PC-3 (cell line): ENCODE results near the gene POLR2E. TPM values are rescaled to one million over a fixed set of nuclear protein-coding genes. Genes with fewer than 3 reads are reported as not detected.

Source experiments
- ATAC-seq: fragments of 200-7000 bp; cut with Tn5 transposase; 2 replicates; pipeline ENCODE4 v1.9.1; 2020; ENCODE audit warnings: mild to moderate bottlenecking, moderate library complexity
- BruUV-seq: library from RNA; stranded (reverse); fragments of 400-500 nt; replicated peaks from 2 replicates; lab custom pipeline; 2021; lab: Mats Ljungman, UMichigan
- CTCF ChIA-PET: fragments of 300-600 bp; sonication (Branson Sonifier 250); formaldehyde crosslinking; loops from one replicate; lab custom pipeline; 2022; ENCODE audit warnings: antibody characterized with exemption; lab: Charles Lee
- POLR2A ChIA-PET: fragments of 300-600 bp; sonication (Branson Sonifier 250); formaldehyde crosslinking; loops from one replicate; lab custom pipeline; 2022; ENCODE audit warnings: antibody characterized with exemption; ENCODE audit not compliant: unreplicated experiment; lab: Charles Lee
- DNase-seq: peaks from one replicate; pipeline ENCODE4 v3.0.0-alpha.2; 2015
- H2AFZ ChIP-seq: fragments of 300-600 bp; sonication (generic); 2 replicates; pipeline ENCODE4 v1.6.0; 2016; ENCODE audit warnings: antibody characterized with exemption, low read length
- H3F3A ChIP-seq: fragments of 300-600 bp; sonication (generic); one replicate; pipeline ENCODE4 v1.6.0; 2017; ENCODE audit warnings: antibody characterized with exemption, low read length, control low read depth, mild to moderate bottlenecking; ENCODE audit not compliant: unreplicated experiment
- H3K27ac ChIP-seq: fragments of 300-600 bp; sonication (generic); 2 replicates; pipeline ENCODE4 v1.5.1; 2016; ENCODE audit warnings: mild to moderate bottlenecking, low read length
- H3K27me3 ChIP-seq: fragments of 300-600 bp; sonication (generic); 2 replicates; pipeline ENCODE4 v1.6.1; 2016; ENCODE audit warnings: low read length, mixed read lengths
- H3K36me3 ChIP-seq: fragments of 300-600 bp; sonication (generic); 2 replicates; pipeline ENCODE4 v1.6.1; 2016; ENCODE audit warnings: low read depth, mixed run types, low read length, mixed read lengths
- H3K4me1 ChIP-seq: fragments of 300-600 bp; sonication (generic); 2 replicates; pipeline ENCODE4 v1.5.1; 2016; ENCODE audit warnings: low read length; ENCODE audit not compliant: insufficient read depth
- H3K4me2 ChIP-seq: fragments of 300-600 bp; sonication (generic); 2 replicates; pipeline ENCODE4 v1.6.0; 2016; ENCODE audit warnings: low read length
- H3K4me3 ChIP-seq: fragments of 300-600 bp; sonication (generic); 2 replicates; pipeline ENCODE4 v1.5.1; 2016; ENCODE audit warnings: mild to moderate bottlenecking, low read length, mixed read lengths
- H3K79me2 ChIP-seq: fragments of 300-600 bp; sonication (generic); 2 replicates; pipeline ENCODE4 v1.6.1; 2017; ENCODE audit warnings: low read length, mixed read lengths
- H3K9ac ChIP-seq: fragments of 300-600 bp; sonication (generic); 2 replicates; pipeline ENCODE4 v1.6.0; 2016; ENCODE audit warnings: mild to moderate bottlenecking, low read length
- H3K9me2 ChIP-seq: fragments of 300-600 bp; sonication (generic); replicated peaks from 2 replicates; pipeline ENCODE4 v1.6.1; 2016; ENCODE audit warnings: mixed run types, low read length, mixed read lengths
- H3K9me3 ChIP-seq: fragments of 300-600 bp; sonication (generic); 2 replicates; pipeline ENCODE4 v1.6.1; 2016; ENCODE audit warnings: low read length, mixed read lengths
- H4K20me1 ChIP-seq: fragments of 300-600 bp; sonication (generic); 2 replicates; pipeline ENCODE4 v1.6.1; 2016; ENCODE audit warnings: low read length, mixed read lengths
- EZH2 ChIP-seq: fragments of 300-600 bp; sonication (generic); IDR thresholded peaks from one replicate; pipeline ENCODE4 v1.6.1; 2017; ENCODE audit warnings: antibody characterized with exemption, mild to moderate bottlenecking, low read length; ENCODE audit not compliant: unreplicated experiment
- EZH2phosphoT487 ChIP-seq: fragments of 300-600 bp; sonication (generic); IDR thresholded peaks from 2 replicates; pipeline ENCODE4 v1.6.1; 2018; ENCODE audit warnings: mild to moderate bottlenecking, antibody characterized with exemption, low read length, borderline replicate concordance
- intact Hi-C: fragments of 100-400 bp; cut with micrococcal nuclease; formaldehyde crosslinking; loops from 2 replicates; pipeline ENCODE4 v1.9.0; 2023
- total RNA-seq: library from RNA; depleted of rRNA; stranded (reverse); fragments of >200 nt; gene quantifications from 2 replicates; pipeline ENCODE4 v1.2.3, GENCODE V29; 2014
- TF ChIP-seq, protein P1 (sequence below): fragments of 300-600 bp; sonication (generic); conservative IDR thresholded peaks from 2 replicates; pipeline ENCODE4 v1.5.1; 2017; ENCODE audit warnings: antibody characterized with exemption, low read depth, mild to moderate bottlenecking, low read length

POLR2E gene
- total RNA-seq, 1 experiment from 2014 or later = 375 TPM

DNA sequence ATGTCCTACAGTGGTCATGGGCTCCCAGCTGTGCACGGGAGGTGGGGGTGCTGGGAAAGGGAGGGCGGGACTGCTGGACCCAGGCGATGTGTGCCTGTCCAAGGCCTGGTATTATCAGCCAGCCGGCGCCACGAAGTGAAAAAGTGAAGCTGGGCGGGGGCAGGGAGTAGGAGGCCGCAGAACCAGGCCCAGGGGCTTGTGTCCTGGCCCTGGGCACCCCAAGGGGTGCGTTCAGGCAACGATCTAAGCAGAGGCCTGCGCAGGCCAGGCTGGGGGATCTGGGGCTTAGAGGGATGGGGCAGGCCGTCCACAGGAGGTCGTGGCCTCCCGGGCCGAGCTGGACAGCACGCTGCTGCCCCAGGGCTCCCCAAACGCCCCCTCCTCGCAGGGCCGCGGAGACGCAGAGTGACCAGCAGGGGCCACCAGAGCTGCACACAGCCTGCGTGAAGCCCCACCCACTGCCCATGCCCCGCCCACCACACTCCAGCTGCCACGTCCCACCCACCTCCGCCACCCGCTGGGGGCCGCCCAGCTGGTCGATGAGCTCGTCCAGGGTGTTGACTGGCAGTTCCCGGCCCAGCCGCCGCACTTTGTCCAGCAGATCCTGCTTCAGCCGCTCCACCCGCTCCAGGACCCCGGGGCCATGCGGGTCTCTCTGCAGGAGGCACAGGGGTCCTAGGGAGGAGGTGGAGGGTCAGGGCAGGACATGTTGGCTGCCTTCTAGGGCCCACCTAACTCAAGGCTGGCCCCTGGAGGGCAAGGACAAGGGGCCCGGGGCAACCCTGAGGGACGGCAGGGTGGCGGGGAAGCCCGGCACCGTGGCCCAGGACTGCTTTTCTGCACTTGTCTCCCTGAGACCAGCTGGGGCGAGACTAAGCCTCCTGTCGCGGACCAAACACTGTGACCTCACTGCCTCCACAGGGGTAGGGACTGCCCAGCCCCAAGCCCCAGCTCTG, 18.1 kb upstream of the POLR2E start:
- no peaks in the 10 kb centered on the region for H3K9me2 ChIP-seq
- no peak overlapping the region for H3K4me2 ChIP-seq
- no peak overlapping the region for H3K4me3 ChIP-seq
- no TSS peak for BruUV-seq
- no peaks in the 10 kb centered on the region for H3K27me3 ChIP-seq
- ATAC-seq = peak; percentile 72
- ChIA-PET CTCF (interaction anchor here (0.6 kb wide), 1 partner anchor 9 kb away, joined by 5 read pairs; no protein-coding TSS in a partner anchor), POLR2A (no interaction called here)
- no peak overlapping the region for H3K9ac ChIP-seq
- intact Hi-C loops = loop anchor here (5.0 kb wide), 1 partner anchor 79 kb away; no protein-coding TSS in a partner anchor
- no peaks in the 10 kb centered on the region; the same call in 1 of the 2 replicates for H3K36me3 ChIP-seq
- no peaks in the 10 kb centered on the region for H3K9me3 ChIP-seq
- no peaks in the 10 kb centered on the region for H4K20me1 ChIP-seq
- TF ChIP-seq, protein P1, sequence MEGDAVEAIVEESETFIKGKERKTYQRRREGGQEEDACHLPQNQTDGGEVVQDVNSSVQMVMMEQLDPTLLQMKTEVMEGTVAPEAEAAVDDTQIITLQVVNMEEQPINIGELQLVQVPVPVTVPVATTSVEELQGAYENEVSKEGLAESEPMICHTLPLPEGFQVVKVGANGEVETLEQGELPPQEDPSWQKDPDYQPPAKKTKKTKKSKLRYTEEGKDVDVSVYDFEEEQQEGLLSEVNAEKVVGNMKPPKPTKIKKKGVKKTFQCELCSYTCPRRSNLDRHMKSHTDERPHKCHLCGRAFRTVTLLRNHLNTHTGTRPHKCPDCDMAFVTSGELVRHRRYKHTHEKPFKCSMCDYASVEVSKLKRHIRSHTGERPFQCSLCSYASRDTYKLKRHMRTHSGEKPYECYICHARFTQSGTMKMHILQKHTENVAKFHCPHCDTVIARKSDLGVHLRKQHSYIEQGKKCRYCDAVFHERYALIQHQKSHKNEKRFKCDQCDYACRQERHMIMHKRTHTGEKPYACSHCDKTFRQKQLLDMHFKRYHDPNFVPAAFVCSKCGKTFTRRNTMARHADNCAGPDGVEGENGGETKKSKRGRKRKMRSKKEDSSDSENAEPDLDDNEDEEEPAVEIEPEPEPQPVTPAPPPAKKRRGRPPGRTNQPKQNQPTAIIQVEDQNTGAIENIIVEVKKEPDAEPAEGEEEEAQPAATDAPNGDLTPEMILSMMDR = peak; percentile 66
- TF ChIP-seq EZH2phosphoT487 (no peak), EZH2 (no peak)
- no peak overlapping the region for H2AFZ ChIP-seq
- H3K27ac ChIP-seq = no peak overlapping the region
- DNase-seq = peak; percentile 66
- no peaks in the 10 kb centered on the region for H3K79me2 ChIP-seq
- no peaks in the 10 kb centered on the region for H3K4me1 ChIP-seq
- no peaks in the 10 kb centered on the region for H3F3A ChIP-seq

DNA sequence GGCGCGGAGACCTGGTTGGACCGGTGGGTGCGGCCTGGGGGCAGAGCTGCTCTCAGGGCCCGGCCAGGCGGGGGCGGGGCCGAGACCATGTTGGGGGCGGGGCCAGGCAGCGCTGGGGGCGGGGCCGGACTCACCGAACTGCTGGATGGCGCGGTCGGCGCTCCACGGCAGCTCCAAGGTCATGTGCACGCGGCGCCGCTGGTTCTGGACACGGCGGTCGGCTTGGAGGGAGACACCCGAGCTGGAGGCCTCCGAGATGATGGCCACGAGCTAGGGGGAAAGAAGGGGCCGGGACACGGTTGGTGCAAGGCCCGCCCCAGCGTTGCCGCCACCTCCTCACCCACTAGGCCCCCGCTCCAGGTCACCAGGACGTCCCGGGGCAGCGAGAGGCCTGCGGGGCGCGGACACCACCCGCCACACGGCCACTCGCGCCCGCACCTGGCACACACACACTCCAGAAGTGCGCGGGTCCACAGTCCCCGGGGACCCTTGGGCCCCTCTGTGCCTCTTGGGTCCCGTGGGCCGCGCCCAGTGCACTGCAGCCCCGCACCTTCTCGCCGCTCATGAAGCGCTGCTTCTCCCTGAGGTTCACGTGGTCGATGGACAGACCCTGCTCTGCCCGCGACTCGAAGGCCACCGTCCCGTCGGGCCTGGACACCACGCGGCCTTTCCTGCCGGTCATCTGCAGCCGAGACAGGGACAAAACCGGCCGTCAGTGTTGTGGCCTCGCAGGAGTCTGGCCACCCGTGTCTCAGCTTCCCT, 17.3 kb upstream of the POLR2E start:
- Histone ChIP-seq H3K9ac (no peak overlapping the region), H3K27ac (no peak overlapping the region), H3K27me3 (no peaks in the 10 kb centered on the region), H3K4me1 (no peaks in the 10 kb centered on the region), H4K20me1 (no peaks in the 10 kb centered on the region), H3K36me3 (no peaks in the 10 kb centered on the region; the same call in 1 of the 2 replicates), H2AFZ (no peak overlapping the region), H3K79me2 (no peaks in the 10 kb centered on the region), H3K4me2 (no peak overlapping the region), H3K4me3 (no peak overlapping the region), H3K9me2 (no peaks in the 10 kb centered on the region), H3K9me3 (no peaks in the 10 kb centered on the region), H3F3A (no peaks in the 10 kb centered on the region)
- TF ChIP-seq, protein P1 = no peak
- TF ChIP-seq EZH2phosphoT487 = no peak
- TF ChIP-seq EZH2 = no peak
- ATAC-seq (no peak), DNase-seq (no peak)
- CTCF ChIA-PET = no interaction called here
- intact Hi-C loops = loop anchor here (5.0 kb wide), 1 partner anchor 80 kb away; no protein-coding TSS in a partner anchor
- POLR2A ChIA-PET = no interaction called here
- BruUV-seq = no TSS peak
